OCI-LY1 (cell line): ENCODE measurements around the gene ADAT1.

Experiments used
- CTCF ChIP-seq: fragments of 200-600 bp; sonication (generic), shearing (Covaris generic); IDR thresholded peaks from 2 replicates; pipeline ENCODE4 v1.5.1; 2017; ENCODE audit warnings: mild to moderate bottlenecking, antibody characterized with exemption, low read length, moderate library complexity, mixed read lengths
- EZH2 ChIP-seq: fragments of 200-600 bp; sonication (generic), shearing (Covaris generic); IDR thresholded peaks from 2 replicates; pipeline ENCODE4 v1.8.0; 2017; ENCODE audit warnings: borderline replicate concordance, mixed run types, mild to moderate bottlenecking, antibody characterized with exemption, low read length, moderate library complexity, mixed read lengths

GRCh38 chr16:75593825-75594820 lies 29.0 kb downstream of the ADAT1 start:
- TF ChIP-seq CTCF (no peak), EZH2 (no peak)
